Stimulated activated CD4-positive, alpha-beta T cell treated with anti-CD3 and anti-CD28 coated beads, TNF-alpha, amount 100 ng/mL, for 4 hours (primary cell): Measurements from ENCODE around the gene HIVEP1.

Source experiments
- DNase-seq, 3 experiments: peaks; one replicate each; pipeline ENCODE4 v3.0.0-alpha.2; 2020; ENCODE audit warnings: low read depth in 3 of 3

Gene HIVEP1

DNA sequence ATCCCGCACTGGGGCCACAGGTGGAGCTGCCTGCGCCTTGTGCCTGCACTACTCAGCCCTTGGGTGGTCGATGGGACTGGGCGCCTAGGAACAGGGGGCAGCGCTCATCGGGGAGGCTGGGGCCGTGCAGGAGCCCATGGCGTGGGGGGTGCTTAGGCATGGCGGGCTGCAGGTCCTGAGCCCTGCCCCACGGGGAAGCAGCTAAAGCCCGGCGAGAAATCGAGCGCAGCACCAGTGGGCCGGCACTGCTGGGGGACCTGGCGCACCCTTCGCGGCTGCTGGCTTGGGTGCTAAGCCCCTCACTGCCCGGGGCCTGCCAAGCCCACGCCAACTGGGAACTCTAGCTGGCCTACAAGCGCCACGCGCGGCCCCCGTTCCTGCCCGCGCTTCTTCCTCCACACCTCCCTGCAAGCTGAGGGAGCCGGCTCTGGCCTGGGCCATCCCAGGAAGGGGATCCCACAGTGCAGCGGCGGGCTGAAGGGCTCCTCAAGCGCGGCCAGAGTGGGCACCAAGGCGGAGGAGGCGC, 5.8 kb downstream of the HIVEP1 start:
- no peak for DNase-seq

DNA sequence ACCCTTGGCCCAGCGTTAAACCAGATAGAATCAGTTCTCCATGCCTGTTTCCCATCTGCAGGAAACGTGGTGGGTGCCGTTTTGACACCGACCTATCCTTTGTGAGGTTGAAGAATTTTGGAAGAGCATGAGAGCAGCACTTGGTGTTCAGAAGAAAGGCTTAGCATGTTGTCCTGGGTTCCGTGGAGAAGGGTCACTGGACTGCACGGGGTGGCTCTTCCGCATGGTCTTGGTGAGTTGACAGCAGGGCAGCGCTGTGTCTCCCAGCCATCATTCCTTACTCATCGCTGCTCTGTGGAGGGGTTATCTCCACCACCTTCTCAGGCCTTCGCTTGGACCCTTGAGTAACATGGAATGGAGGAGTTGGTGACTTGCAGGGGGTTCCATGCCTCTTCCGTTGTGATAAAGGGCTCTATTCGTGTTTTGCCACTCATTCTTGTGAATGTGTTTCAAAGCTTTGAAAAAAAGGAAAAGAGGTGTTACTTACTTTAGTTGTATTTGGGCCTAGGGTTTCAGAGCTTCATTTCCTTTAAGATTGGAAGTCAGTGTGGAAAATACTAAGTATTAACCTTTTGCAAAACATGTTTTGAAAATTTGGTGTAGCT, 8.2 kb downstream of the HIVEP1 start:
- DNase-seq: no peak

DNA sequence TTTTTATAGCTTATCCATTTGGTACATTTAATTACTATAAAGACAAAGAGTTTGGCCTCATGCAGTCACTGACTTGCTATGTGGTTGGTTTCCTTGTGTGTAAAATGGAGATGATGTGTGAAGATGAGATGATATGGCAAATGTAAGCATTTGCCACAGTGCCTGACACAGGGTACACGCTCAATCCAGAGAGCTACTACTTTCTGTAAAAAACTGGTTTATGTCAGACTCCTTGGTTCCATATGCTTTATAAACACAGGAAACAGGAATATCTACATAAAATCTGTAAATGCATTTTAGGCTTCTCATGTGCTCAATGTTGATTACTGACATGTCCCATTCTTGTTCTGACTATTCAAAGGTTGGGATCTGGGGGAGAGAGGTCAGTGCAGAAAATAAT, 10.4 kb downstream of the HIVEP1 start:
- no peak for DNase-seq

DNA sequence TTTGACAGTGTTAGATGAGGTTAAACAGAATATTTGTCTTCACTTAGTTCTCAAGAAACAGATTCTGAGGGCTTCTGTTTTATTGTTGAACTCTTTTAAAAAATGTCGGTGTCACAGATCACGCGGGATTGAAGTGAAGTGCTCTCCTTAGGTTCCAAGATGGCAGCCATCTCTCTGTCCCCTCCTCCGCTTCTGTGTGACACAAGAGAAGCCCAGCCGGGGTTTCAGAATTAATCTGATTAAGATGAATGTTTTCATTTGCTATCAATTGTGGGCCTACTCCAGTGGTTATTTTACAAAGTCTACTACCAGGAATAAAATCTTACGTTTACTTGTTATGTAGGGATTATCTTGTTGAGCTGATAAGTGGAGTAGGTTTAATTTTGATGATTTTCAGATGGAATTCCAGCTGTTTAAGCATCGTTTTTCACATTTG, 10.9 kb downstream of the HIVEP1 start:
- no peak for DNase-seq

DNA sequence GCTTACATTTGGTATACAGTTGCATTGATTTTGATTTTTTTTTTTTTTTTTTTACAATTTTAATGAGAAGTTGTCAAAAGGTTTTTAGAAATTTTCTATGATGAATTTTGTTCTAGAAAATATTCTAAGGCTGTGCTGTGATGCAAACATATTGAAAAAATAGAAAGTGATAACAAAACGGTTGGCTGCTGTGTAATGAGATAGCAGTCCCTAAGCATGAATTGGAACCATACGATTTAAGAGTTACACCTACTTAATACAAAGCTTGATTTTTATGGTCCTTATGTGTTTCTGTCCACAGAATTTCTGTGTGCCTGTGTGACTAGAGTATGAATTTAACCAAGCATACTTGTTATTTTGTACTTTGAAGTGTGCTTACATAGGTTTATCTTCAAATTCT, 12.1 kb downstream of the HIVEP1 start:
- no peak for DNase-seq

DNA sequence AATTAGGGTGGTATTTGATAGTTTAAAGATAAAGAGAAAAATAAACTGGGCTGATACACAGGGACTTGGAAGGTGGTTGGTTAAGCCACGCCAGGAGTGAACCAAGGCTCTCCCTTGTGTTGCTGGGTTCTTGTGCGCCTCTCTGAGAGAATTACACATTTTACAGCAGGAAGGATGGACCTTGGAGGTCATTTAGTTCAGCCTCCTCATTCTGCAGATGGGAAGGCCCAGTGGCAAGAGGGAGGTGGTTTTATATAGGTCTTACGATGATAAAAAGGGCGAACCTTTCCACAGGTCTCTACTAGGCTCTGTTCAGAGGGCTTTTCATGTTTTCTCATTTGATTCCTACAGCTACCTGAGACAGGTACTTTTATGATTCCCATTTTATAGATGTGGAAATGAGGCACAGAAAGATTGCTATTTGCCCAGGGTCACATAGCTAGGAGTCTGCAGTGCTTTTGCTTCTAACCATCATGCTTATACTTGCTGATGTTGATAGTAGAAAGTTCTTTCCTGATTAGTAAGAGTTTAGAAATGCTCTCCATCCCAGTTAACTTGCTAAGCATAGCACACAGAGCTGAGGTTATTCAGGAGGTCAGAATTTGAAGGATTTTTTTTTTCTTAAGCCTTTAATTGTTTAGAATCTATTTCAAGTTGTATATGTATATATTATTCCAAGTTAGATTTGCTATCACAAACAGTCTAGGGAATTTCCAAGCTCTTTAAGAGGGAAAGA, 12.8 kb downstream of the HIVEP1 start:
- DNase-seq: no peak

DNA sequence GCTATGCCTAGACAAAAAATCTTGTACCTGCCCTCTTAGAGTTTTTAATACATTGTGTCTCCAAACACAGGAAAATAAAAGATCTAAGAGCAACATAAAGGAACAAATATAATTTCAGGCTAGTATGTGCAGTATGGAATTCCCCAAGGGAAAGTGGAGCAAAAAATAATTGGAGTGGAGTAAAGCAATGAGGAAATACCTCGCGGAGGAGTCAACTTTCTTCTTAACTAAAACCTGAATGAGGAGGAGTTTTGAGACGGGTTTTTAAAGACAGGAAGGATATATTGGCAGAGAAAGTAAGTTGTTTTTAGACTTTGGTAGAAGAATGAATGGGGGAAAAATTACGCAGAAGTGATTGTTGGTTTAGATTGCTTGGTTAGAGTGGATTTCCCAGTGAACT, 14.0 kb downstream of the HIVEP1 start:
- no peak for DNase-seq

DNA sequence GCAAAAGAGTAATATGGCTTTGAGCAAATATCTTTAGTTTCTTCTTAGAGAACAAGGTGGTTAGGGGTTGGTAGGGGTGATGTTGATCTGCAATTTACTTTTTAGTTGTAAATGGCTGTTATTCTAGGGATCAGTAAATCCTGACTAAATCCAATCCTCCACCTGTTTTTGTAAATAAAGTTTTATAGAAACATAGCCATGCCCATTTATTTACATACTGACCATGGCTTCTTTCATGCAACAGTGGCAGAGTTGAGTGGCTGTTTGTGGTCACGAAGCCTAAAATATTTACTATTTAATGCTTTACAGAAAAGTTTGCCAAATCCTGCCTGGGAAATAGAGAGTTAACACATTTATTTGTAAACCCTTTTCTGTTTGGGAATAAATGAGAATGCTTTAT, 14.7 kb downstream of the HIVEP1 start:
- DNase-seq: no peak

DNA sequence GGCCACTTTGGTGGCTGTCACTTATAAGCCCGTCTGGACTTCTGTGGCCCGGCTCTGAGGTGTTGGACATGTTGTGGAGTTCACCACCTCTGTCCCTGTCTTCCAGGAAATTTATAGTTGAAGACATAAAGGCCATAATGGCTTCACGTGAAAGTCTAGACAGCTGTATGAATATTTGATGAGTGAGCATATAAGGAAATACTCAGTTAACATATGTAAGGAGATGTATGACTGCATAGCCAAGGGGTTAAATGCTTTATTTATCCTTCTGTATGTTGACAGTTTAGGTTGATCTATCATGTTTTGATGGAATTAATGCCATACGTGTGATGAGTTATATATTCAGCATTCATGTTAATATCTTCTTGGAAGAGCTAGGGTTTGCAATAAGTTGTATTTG, 16.1 kb downstream of the HIVEP1 start:
- DNase-seq: no peak

DNA sequence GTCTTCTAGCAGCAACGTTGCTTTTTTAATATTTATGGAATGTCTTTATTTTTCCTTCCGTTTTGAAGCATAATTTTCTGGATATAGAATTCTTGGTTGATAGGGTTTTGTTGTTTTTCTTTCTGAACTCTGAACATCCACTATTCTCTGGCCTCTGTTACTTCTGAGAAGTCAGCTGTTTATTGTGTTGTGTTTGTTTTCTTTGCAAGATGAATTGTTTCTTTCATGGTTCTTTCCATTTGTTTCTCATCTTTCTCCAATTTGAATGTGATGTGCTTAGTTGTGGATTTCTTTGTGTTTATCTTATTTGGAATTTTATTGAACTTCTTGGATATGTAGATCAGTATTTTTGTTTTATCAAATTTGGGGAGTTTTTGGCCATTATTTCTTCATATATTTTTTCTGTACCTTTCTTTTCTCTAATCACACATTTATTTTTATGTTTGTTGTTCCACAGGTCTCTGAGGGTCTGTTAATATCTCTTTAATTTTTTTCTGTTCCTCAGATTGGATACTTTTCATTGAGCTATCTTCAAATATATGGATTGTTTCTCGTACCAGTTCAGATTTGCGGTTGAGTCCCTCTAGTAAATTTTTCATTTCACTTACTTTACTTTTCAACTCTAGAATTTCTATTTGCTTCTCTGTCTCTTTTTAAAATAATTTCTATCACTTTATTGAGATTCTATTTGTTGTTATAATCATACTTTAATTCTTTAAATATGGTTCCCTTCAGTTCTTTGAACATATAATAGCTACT, 18.0 kb downstream of the HIVEP1 start:
- DNase-seq: no peak

DNA sequence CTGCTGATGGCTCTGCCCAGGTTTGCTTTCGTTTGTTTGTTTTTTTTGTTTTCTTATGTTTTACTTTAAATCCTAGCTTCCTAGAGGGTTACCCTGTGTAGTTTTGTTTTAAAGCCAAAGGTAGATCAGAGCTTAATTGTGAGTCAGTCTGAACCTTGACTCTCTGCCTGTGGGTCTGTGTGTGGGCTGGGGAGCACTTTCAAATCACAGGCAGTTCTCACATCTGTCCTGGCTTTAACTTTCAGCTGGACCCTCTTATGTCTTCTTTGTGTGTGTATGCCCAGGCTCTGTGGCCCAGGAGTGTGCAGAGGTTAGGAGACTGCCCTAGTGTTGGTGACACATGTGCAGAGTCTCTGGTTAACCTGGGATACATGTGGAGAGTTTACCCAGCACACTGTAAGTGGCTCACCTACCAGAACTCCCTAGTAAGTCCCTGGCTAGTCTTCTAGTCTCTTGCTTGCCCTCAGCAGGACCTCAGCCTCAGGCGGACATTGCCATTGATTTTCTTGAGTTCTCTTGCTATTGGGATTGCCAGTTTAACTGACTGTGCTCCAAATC, 19.0 kb downstream of the HIVEP1 start:
- DNase-seq: no peak

DNA sequence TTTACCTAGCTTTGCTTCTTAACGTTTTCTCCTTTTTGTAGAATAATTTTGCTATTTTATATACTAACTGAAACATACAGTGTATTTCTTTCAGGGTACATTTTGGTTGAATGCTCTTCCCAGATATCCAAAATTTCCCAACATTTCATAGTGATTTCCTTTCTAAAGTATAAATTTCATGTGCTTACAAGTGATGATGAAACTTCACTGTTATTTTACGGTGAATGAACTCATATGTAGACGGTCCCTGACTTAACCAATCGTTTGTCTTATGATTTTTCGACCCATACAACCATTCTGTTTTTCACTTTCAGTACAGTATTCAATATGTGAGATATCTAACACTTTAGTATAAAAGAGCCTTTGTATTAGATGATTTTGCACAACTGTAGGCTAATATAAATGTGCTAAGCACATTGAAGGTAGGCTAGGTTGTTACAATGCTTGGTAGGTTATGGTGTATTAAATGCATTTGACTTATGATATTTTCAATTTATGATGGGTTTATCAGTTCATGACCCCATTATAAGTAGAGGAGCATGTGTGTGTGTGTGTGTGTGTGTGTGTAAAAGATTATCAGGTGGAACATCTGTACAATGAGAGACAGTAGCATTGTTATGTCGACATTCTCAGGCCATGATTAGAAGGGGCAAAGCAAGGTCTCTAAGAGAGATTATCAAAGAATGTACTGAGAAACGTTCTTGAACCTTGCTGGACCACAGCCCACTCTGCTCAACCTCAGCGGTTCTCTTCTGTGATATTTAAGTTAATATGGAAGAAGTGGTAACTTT, 20.9 kb downstream of the HIVEP1 start:
- no peak for DNase-seq

DNA sequence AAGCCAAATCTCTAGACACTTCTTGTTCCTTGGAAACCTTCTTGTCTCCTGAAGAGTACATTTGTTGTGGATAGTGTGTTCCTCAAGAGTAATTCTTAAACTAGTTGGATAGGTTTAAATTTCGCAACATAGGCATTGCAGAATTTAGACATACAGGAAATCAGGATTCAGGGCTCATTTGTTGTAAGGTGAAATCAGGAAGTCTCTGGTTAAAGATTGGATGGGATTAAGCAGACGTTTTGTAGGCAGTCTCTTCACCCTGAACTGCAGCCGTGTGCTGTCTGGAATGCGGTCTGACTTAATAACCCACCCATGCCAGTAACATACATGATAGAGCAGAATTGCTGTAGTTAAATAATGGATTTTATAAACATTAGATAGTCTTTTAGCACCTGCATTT, 21.7 kb downstream of the HIVEP1 start:
- no peak for DNase-seq

DNA sequence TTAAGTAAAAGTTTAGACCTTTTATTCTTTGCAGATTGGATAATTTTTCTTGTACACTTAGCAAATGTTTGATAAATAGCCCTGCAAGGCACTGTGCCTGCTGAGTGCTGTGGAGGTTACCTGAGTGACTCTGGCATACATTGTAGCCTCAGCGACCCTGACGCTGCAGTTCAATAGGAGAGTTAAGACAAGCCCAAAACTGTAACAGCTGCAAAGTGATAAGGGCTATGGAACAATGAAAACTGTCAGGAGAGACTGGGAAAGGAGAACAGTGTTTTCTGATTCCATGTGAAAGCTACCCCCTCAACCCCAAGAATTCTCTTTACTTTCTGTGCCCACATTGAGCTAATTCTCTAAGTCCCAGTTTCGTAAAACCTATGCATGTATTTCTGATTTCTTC, 22.2 kb downstream of the HIVEP1 start:
- no peak for DNase-seq

DNA sequence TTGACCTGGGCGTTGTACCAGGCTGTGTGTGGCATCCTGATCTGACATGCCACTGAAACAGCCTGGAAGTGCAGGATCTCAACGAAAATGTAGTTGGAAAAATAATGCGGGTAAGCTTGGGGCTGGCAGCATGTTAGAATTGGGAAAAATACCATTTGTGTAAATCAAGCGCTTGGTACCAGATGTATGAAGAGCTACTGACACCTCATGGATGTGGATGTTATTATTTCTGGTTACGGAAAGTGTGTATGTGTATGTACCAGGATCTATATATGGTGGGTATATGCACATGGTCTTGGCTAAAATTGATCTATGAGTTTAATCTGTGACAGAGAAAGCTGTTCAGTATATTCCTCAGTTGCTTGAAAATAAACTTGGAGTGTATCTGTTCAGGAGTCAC, 22.7 kb downstream of the HIVEP1 start:
- no peak for DNase-seq

DNA sequence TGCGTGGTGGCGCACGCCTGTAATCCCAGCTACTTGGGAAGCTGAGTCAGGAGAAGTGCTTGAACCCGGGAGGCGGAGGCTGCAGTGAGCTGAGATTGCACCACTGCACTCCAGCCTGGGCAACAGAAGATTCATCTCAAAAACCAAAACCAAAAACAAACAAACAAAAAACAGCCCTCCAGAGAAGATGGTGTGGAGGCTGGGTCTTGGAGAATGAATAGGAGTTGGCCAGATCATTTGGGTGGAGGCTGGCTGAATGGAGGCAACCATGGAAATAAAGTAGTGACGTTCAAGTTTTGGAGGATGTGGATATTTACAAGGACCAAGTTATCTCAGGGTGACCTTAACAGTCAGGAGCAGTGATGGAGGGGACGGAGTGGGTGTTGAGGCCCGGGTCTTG, 24.7 kb downstream of the HIVEP1 start:
- no peak for DNase-seq

DNA sequence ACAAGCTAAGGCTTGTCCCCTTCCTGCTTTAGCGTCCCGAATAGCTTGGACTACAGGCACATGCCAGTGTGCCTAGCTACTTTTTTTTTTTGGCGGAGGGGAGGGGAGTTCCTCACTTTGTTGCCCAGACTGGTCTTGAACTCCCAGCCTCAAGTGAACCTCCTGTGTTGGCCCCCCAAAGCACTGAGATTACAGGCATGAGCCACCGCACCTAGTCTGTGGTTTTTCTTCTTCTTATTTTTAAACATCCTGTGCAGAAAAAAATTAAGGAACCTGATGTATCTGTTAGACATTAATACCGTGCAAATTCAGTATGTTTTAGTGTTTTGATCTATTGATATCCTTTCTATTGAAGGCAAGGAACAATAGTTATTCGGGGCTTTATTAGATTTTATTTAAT, 25.7 kb downstream of the HIVEP1 start:
- DNase-seq: no peak

DNA sequence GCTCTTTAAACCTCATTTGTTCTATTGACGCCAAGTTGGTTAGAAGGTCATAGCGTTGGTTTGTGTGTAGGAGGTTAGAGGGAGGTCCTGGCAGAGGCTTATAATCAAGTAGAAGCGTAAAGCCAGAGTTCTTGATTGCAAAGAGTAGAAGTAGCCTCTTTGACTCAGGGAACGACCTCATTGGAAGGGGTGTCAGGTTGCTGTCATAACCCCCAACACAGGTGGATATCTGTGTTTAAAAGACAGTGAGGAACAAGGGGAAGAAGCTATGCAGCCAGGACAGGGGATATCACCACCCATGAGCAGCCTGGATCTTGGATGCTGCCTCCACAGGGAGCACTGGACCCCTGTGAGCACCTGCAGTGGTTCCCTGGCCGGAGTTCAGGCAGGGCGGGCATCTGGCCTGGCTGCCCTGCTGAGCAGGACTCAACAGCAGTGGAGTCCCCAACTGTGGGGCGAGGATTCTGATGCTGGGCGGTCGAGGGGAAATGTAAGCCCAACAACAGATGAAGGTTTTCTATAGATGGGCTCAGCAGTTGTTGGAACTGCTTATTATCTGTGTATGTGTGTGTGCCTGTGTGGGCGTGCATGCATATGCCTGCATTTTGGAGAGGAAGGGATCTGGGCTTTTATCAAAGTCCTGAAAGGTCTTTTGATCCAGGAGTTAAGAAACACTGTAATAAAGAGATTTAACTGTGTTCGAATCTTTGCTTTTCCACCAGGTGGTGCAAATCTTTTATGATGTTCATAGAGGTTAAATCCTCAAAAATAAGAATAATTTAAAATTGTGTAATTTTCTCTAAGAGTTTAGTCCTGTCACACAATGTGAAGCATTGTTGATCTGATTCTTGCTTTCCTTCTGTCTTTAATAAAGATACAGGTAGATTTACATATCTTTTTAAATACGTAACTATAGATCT, 27.7 kb downstream of the HIVEP1 start:
- DNase-seq: no peak

DNA sequence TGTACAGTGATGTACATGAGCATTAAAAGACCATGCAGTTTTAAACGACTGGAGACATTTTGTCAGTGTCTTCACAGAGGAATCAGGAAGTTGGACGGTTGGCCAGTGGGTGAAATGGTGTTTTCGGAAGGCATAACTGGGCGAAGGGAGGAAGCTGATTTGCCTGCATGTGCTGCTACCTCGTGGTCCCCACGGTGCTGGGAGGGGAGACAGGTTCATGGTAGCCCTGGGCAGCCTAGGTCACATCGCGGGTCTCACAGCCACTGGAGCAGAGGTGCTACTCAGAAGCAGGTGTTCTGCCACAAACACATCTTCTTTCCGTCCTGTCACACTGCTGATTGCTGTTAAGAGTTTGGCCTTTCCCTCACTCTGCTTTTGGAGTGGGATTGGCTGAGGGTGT, 35.2 kb downstream of the HIVEP1 start:
- no peak for DNase-seq

DNA sequence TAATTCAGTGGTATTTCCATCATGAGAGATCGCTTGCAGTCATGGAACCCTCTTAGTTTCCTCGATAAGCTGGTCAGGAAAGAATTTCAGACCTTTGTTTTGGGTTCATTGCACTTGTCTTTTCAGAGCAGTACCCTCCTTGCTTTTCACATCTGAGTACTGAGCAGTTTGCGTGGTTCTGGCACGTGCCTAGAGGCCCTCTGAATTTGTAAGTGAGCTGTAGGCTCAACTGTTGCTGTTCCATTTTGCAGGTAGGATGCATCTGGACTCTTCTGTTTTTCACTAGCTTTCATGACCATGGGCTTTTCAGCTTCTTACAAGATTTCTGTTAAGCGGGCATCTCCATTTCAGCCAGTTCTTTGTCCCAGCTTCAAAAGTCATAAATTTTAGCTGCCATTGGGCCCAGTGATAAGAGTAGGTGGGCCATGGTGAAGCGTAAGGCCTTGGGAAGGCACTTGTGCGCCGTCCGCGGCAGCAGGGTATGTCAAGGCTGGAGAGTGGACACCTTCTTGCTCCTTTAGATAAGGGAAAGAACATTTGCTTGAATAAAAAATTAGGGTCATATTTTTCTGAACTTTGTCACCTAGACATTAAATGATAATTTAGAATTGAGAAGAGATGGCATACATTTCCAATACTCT, 35.8 kb downstream of the HIVEP1 start:
- no peak for DNase-seq
